PC-9 (cell line): ENCODE results near the gene CCL25.

ENCODE experiments used
- CTCF ChIP-seq: fragments of 200-600 bp; sonication (generic); conservative IDR thresholded peaks from 2 replicates; pipeline ENCODE4 v1.6.1; 2017; ENCODE audit warnings: mixed run types, antibody characterized with exemption, mild to moderate bottlenecking, moderate library complexity
- EZH2 ChIP-seq: fragments of 200-600 bp; sonication (generic); IDR thresholded peaks from 2 replicates; pipeline ENCODE4 v1.8.0; 2017; ENCODE audit warnings: antibody characterized with exemption, low read depth

- TF ChIP-seq CTCF = no peak
- TF ChIP-seq EZH2 = no peak
Observed at GRCh38 chr19:8105471-8105870, 52.9 kb downstream of the CCL25 start.
